ENCODE results near the gene SPDEF. TPM values are rescaled to one million over a fixed set of nuclear protein-coding genes. Genes with fewer than 3 reads are reported as not detected.

Gene SPDEF
- total RNA-seq, 1 donor from 2014 or later, result 5.0 TPM

DNA sequence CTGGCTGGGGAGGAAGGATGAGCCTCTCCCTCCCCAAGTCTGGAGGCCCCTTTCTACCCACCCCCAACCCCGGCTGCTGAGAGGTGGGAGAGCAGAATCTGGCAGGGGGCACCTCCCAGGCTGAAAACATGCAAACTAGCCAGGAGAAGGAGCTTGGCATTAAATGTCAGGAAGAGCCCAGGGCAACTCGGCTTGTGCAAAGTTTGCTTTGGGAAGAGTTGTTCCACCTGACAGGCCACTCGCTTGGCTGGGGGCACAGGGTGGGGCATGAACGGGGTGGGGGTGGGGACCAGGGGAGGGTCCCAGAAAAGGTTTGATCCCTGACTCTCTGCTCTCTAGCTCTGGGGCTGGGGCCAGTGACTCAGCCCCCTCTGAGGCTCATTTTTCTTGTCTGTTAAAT lies 3.0 kb downstream of the SPDEF start:
- TF ChIP-seq, protein P1, sequence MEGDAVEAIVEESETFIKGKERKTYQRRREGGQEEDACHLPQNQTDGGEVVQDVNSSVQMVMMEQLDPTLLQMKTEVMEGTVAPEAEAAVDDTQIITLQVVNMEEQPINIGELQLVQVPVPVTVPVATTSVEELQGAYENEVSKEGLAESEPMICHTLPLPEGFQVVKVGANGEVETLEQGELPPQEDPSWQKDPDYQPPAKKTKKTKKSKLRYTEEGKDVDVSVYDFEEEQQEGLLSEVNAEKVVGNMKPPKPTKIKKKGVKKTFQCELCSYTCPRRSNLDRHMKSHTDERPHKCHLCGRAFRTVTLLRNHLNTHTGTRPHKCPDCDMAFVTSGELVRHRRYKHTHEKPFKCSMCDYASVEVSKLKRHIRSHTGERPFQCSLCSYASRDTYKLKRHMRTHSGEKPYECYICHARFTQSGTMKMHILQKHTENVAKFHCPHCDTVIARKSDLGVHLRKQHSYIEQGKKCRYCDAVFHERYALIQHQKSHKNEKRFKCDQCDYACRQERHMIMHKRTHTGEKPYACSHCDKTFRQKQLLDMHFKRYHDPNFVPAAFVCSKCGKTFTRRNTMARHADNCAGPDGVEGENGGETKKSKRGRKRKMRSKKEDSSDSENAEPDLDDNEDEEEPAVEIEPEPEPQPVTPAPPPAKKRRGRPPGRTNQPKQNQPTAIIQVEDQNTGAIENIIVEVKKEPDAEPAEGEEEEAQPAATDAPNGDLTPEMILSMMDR (IDR thresholded peaks at IDR 0.05; ENCODE audit: insufficient read depth, low read length, severe bottlenecking), result no peak
- Histone ChIP-seq H3K4me3 (ENCODE audit: low read depth, low read length) (no peak overlapping the region), H3K36me3 (ENCODE audit: control insufficient read depth, insufficient read depth, low read length) (no peaks in the 10 kb centered on the region), H3K27me3 (ENCODE audit: control insufficient read depth, insufficient read depth, low read length) (no peaks in the 10 kb centered on the region)
- FAIRE-seq, result no peak
- DNase-seq (ENCODE audit: low read depth), result no peak

DNA sequence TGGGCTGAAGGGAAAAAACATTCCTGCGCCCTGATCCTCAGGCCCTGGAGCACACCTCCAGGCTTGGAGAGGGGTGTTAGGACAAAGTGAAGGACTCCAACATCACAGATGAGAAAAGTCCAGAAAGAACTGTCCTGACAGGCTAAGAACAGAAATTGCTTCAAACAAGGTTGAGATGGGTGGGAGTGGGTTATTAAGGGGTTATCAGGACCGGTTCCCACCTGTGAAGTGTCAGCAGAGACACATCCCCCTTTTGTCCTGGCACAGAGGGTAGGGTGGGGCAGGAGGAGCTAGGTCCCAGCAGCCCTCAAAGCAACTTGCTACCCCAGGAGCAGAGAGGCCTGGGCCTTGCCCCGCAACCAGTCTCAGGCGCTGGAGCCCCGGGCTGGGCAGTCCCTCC lies 3.5 kb downstream of the SPDEF start:
- DNase-seq (ENCODE audit: low read depth) (no peak), FAIRE-seq (no peak)
- H3K4me3 ChIP-seq (ENCODE audit: low read depth, low read length), result no peak overlapping the region
- no peaks in the 10 kb centered on the region for H3K27me3 ChIP-seq (ENCODE audit: control insufficient read depth, insufficient read depth, low read length)
- TF ChIP-seq, protein P1 (IDR thresholded peaks at IDR 0.05; ENCODE audit: insufficient read depth, low read length, severe bottlenecking), result no peak
- no peaks in the 10 kb centered on the region for H3K36me3 ChIP-seq (ENCODE audit: control insufficient read depth, insufficient read depth, low read length)

DNA sequence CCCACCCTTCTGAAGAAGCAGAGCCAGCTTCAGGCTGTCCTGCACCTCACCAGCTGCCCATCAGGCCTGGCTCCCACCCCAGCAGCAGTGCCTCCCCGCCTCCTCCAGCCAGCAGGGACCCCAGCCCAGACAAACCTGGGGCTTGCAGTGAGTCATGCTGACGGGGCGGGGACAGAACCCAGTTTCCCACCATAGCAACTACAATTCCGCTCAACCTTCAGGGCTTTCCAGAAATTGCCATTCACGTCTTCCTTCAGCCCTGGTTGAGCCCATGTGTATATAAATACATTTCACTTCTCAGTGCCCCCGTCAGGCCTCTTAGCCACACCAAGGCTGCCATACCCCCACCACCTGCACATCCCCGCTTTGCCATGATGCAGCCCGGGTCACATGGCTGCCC lies 4.4 kb downstream of the SPDEF start:
- Histone ChIP-seq H3K4me3 (ENCODE audit: low read depth, low read length) (no peak overlapping the region), H3K27me3 (ENCODE audit: control insufficient read depth, insufficient read depth, low read length) (no peaks in the 10 kb centered on the region), H3K36me3 (ENCODE audit: control insufficient read depth, insufficient read depth, low read length) (no peaks in the 10 kb centered on the region)
- TF ChIP-seq, protein P1 (IDR thresholded peaks at IDR 0.05; ENCODE audit: insufficient read depth, low read length, severe bottlenecking), result no peak
- FAIRE-seq (no peak), DNase-seq (ENCODE audit: low read depth) (no peak)

DNA sequence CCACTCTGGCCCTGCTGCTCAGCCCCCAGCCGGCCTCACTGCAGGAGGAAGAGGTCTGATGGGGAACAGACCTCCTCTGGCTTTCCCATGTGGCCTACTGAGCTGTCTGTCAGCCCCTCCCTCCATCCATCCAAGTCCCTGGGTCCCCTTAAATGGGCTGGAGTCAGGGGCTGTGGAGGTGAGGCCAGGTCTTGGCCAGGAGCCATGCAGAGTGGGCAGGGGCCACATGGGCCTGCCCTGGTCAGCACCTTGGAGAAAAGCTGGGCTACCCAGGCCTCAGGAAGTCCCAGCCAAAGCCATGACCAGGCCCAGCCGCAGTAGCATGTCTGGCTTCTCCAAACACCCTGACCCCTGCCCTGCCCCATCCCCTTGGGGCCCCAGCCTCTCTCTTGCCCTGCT lies 6.3 kb downstream of the SPDEF start:
- H3K27me3 ChIP-seq (ENCODE audit: control insufficient read depth, insufficient read depth, low read length), result no peaks in the 10 kb centered on the region
- H3K4me3 ChIP-seq (ENCODE audit: low read depth, low read length), result no peak overlapping the region
- TF ChIP-seq, protein P1 (IDR thresholded peaks at IDR 0.05; ENCODE audit: insufficient read depth, low read length, severe bottlenecking), result no peak
- no peaks in the 10 kb centered on the region for H3K36me3 ChIP-seq (ENCODE audit: control insufficient read depth, insufficient read depth, low read length)
- FAIRE-seq, result no peak
- DNase-seq (ENCODE audit: low read depth), result no peak

DNA sequence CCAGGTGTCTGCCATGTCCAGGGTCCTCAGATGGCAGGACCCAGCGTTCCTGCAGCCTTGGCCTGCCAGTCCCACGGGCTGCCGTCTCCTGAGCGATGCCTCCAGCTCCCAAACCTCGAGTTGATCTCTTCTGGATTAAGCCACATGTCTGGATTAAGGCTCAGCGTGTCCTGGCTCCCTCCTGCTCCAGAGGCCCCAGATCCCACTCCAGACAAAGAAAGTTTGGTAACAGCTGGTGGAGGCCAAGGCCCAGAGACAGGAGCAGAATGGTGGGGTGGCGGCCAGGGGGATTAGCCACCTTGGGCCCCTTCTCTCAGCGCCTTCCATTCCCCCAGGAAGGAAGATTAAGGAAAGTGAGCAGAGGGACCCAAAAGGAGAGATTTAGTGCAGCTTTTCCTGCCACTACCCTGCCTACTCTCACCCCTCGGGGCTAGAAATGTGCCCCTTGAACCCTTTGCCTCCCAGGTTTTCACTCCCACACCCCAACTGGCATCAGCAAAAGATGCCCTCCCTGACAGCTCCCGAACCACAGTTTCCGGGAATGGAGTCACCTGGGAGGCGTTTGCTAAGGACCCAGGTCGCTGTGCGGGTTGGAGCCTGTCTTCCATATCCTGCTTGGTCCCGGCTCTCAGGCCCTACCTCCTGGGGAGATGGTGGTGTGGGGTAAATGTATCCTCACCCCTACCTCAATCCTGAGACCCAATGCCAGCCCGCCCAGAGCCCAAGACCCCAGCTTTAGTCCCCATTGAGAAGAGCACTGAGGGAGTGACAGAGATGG lies 6.9 kb downstream of the SPDEF start:
- TF ChIP-seq, protein P1 (IDR thresholded peaks at IDR 0.05; ENCODE audit: insufficient read depth, low read length, severe bottlenecking), result no peak
- Histone ChIP-seq H3K36me3 (ENCODE audit: control insufficient read depth, insufficient read depth, low read length) (no peaks in the 10 kb centered on the region), H3K27me3 (ENCODE audit: control insufficient read depth, insufficient read depth, low read length) (no peaks in the 10 kb centered on the region), H3K4me3 (ENCODE audit: low read depth, low read length) (no peak overlapping the region)
- DNase-seq (ENCODE audit: low read depth) (peak; percentile 68), FAIRE-seq (peak; percentile 7)

Measured in bronchial epithelial cell (primary cell).